Measurements from ENCODE around the gene NAA16.
A peak's percentile ranks its signal among the peaks of the same experiment; 100 is the strongest.

Gene NAA16

DNA sequence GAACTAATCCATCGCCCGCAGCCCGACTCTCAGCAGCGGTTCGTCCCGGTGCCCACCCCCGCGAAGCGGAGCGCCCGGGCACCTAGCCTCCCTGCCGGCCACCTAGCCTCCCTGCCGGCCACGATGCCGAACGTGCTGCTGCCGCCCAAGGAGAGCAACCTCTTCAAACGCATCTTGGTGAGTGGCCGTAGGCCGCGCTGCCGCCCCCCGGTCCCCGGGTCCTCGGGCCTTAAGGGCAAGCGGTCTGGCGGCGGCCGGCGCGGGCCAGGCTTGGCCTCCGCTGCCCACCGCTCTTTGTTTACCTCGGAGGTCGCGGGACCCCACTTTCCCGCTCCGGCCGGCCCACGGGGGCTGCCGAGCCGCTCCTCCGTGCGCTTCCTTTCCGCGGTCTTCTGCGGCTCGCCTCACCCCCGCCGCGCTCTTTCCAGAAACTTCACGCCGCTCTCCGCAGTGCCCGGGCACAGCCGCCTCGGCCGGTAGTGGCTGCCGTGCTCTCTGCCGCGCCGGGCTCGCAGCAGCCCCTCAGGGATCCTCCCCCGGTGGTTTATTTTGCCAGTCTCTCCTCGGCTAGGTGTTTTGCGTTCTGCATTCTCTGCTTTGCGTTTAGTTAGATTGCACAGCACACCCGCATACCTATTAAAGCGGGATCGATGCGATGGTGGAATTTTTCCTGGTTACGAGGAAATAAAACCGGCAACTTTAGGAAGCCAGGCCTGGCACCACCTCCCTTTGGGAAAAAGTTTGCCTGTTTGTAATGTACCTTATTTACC, 524 bp downstream of the NAA16 start:
- peaks cover 42% of the 10 kb centered on the region for H3K4me1 ChIP-seq (ENCODE audit: control insufficient read depth, low read length)
- H3K27ac ChIP-seq (ENCODE audit: low read depth, low read length), result peak overlapping the region; percentile 75
- H3K4me2 ChIP-seq (ENCODE audit: low read length), result peak overlapping the region; percentile 88
- TF ChIP-seq CTCF (IDR thresholded peaks at IDR 0.05; ENCODE audit: low read depth, low read length, poor library complexity, severe bottlenecking) (no peak), EZH2phosphoT487 (IDR thresholded peaks at IDR 0.05; ENCODE audit: borderline replicate concordance, low read length) (no peak)
- no peaks in the 10 kb centered on the region for H3F3A ChIP-seq (ENCODE audit: control insufficient read depth, insufficient read depth)
- no peaks in the 10 kb centered on the region for H3K9me3 ChIP-seq (ENCODE audit: control insufficient read depth, insufficient read depth, low read length)
- peaks cover 24% of the 10 kb centered on the region for H3K36me3 ChIP-seq (ENCODE audit: control insufficient read depth, low read length)
- peaks cover 61% of the 10 kb centered on the region for H3K79me2 ChIP-seq (ENCODE audit: control insufficient read depth, low read length)
- H3K4me3 ChIP-seq (ENCODE audit: low read length), result peak overlapping the region; percentile 93
- H3K27me3 ChIP-seq (ENCODE audit: control insufficient read depth, low read length), result no peaks in the 10 kb centered on the region
- no peaks in the 10 kb centered on the region for H3K9me2 ChIP-seq (replicated peaks; ENCODE audit: control insufficient read depth, low read length)
- peaks cover 7% of the 10 kb centered on the region; the same call in 1 of the 2 replicates for H4K20me1 ChIP-seq (ENCODE audit: control insufficient read depth, insufficient read depth, low read depth, low read length)

DNA sequence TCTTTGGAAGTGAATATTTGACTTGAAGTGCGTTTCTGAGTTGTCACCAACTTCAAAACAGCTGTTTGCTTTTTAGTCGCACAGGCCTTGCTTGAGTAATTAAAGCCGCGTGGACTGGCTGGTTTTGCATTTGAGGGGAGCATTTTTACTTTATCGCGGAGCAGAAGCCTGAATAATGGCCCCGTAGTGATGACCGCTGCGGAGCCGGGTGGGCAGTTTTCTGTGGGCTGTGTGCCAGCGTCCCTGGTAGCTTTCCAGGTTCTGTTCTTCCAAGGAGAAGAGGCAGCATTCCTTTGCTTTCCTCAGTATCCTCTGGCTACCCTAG, 1.1 kb downstream of the NAA16 start:
- Histone ChIP-seq H3F3A (ENCODE audit: control insufficient read depth, insufficient read depth) (no peaks in the 10 kb centered on the region), H4K20me1 (ENCODE audit: control insufficient read depth, insufficient read depth, low read depth, low read length) (peaks cover 7% of the 10 kb centered on the region; the same call in 1 of the 2 replicates), H3K27ac (ENCODE audit: low read depth, low read length) (peak overlapping the region; percentile 75), H3K4me1 (ENCODE audit: control insufficient read depth, low read length) (peaks cover 48% of the 10 kb centered on the region), H3K4me3 (ENCODE audit: low read length) (peak overlapping the region; percentile 93), H3K4me2 (ENCODE audit: low read length) (peak overlapping the region; percentile 88), H3K36me3 (ENCODE audit: control insufficient read depth, low read length) (peaks cover 29% of the 10 kb centered on the region), H3K79me2 (ENCODE audit: control insufficient read depth, low read length) (peaks cover 67% of the 10 kb centered on the region), H3K9me2 (replicated peaks; ENCODE audit: control insufficient read depth, low read length) (no peaks in the 10 kb centered on the region), H3K9me3 (ENCODE audit: control insufficient read depth, insufficient read depth, low read length) (no peaks in the 10 kb centered on the region), H3K27me3 (ENCODE audit: control insufficient read depth, low read length) (no peaks in the 10 kb centered on the region)
- TF ChIP-seq EZH2phosphoT487 (IDR thresholded peaks at IDR 0.05; ENCODE audit: borderline replicate concordance, low read length) (no peak), CTCF (IDR thresholded peaks at IDR 0.05; ENCODE audit: low read depth, low read length, poor library complexity, severe bottlenecking) (no peak)

GRCh38 chr13:41313117-41313516, 2.0 kb downstream of the NAA16 start:
- peaks cover 38% of the 10 kb centered on the region for H3K36me3 ChIP-seq (ENCODE audit: control insufficient read depth, low read length)
- H3K4me3 ChIP-seq (ENCODE audit: low read length), result peak overlapping the region; percentile 93
- H3F3A ChIP-seq (ENCODE audit: control insufficient read depth, insufficient read depth), result 0 out of 2 replicates have a peak, but pooled peaks cover 2% of the 10 kb centered on the region
- peak overlapping the region; percentile 88 for H3K4me2 ChIP-seq (ENCODE audit: low read length)
- H3K79me2 ChIP-seq (ENCODE audit: control insufficient read depth, low read length), result peaks cover 76% of the 10 kb centered on the region
- H3K9me3 ChIP-seq (ENCODE audit: control insufficient read depth, insufficient read depth, low read length), result no peaks in the 10 kb centered on the region
- H4K20me1 ChIP-seq (ENCODE audit: control insufficient read depth, insufficient read depth, low read depth, low read length), result peaks cover 7% of the 10 kb centered on the region; the same call in 1 of the 2 replicates
- no peak for TF ChIP-seq CTCF (IDR thresholded peaks at IDR 0.05; ENCODE audit: low read depth, low read length, poor library complexity, severe bottlenecking)
- TF ChIP-seq EZH2phosphoT487 (IDR thresholded peaks at IDR 0.05; ENCODE audit: borderline replicate concordance, low read length), result no peak
- H3K4me1 ChIP-seq (ENCODE audit: control insufficient read depth, low read length), result peaks cover 50% of the 10 kb centered on the region
- H3K9me2 ChIP-seq (replicated peaks; ENCODE audit: control insufficient read depth, low read length), result no peaks in the 10 kb centered on the region
- no peak overlapping the region for H3K27ac ChIP-seq (ENCODE audit: low read depth, low read length)
- H3K27me3 ChIP-seq (ENCODE audit: control insufficient read depth, low read length), result no peaks in the 10 kb centered on the region
